Nephron (organoid): ENCODE measurements around the gene PPBP.

ENCODE experiments used
- H3K27ac Mint-ChIP-seq, 3 experiments: 2 replicates each; pipeline ENCODE4 v1.8.0; 2020; ENCODE audit warnings: mixed read lengths in 3 of 3, mild to moderate bottlenecking in 2 of 3, moderate library complexity in 1 of 3
- H3K27me3 Mint-ChIP-seq: 2 replicates; pipeline ENCODE4 v1.8.0; 2021; ENCODE audit warnings: low read depth, mild to moderate bottlenecking, moderate library complexity, mixed read lengths
- H3K36me3 Mint-ChIP-seq: 2 replicates; pipeline ENCODE4 v1.8.0; 2020; ENCODE audit warnings: low read depth, mixed read lengths
- H3K4me1 Mint-ChIP-seq: 2 replicates; pipeline ENCODE4 v1.8.0; 2020; ENCODE audit warnings: mixed read lengths
- H3K4me3 Mint-ChIP-seq, 3 experiments: 2 replicates each; pipeline ENCODE4 v1.8.0; 2020; ENCODE audit warnings: mild to moderate bottlenecking in 3 of 3, mixed read lengths in 3 of 3, moderate library complexity in 2 of 3
- H3K9me3 Mint-ChIP-seq: 2 replicates; pipeline ENCODE4 v1.8.0; 2020; ENCODE audit warnings: mixed read lengths
- CTCF ChIP-seq, 3 experiments: fragments of 200-600 bp; sonication (generic); IDR thresholded peaks; one replicate each; pipeline ENCODE4 v1.5.0; 2021; ENCODE audit warnings: antibody characterized with exemption in 3 of 3; ENCODE audit not compliant: unreplicated experiment in 3 of 3

PPBP gene

GRCh38 chr4:73992050-73992449, 4.1 kb upstream of the PPBP start:
- Mint-ChIP-seq H3K9me3 (no peaks in the 10 kb centered on the region), H3K4me1 (no peaks in the 10 kb centered on the region), H3K27ac (no peak overlapping the region), H3K4me3 (no peak overlapping the region), H3K36me3 (no peaks in the 10 kb centered on the region), H3K27me3 (peaks cover 34% of the 10 kb centered on the region)
- no peak for TF ChIP-seq CTCF (IDR thresholded peaks at IDR 0.05; ENCODE audit: unreplicated experiment in 3 of 3)

DNA sequence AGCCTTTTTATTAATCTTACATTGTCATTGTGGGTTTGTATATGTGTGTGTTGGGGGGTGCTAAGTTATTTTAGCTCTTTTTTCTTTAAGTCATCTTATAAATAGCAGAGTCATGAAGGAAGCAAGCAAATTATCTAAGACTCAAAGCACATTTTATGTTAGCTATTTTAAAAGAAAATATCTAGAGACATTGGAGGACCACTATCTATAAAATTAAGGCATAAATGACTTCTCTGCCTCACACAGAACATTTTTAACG, 3.7 kb upstream of the PPBP start:
- H3K4me1 Mint-ChIP-seq: no peaks in the 10 kb centered on the region
- H3K4me3 Mint-ChIP-seq: no peak overlapping the region
- no peak for TF ChIP-seq CTCF (IDR thresholded peaks at IDR 0.05; ENCODE audit: unreplicated experiment in 3 of 3)
- H3K9me3 Mint-ChIP-seq: no peaks in the 10 kb centered on the region
- no peak overlapping the region for H3K27ac Mint-ChIP-seq
- H3K27me3 Mint-ChIP-seq: peaks cover 33% of the 10 kb centered on the region
- H3K36me3 Mint-ChIP-seq: no peaks in the 10 kb centered on the region

DNA sequence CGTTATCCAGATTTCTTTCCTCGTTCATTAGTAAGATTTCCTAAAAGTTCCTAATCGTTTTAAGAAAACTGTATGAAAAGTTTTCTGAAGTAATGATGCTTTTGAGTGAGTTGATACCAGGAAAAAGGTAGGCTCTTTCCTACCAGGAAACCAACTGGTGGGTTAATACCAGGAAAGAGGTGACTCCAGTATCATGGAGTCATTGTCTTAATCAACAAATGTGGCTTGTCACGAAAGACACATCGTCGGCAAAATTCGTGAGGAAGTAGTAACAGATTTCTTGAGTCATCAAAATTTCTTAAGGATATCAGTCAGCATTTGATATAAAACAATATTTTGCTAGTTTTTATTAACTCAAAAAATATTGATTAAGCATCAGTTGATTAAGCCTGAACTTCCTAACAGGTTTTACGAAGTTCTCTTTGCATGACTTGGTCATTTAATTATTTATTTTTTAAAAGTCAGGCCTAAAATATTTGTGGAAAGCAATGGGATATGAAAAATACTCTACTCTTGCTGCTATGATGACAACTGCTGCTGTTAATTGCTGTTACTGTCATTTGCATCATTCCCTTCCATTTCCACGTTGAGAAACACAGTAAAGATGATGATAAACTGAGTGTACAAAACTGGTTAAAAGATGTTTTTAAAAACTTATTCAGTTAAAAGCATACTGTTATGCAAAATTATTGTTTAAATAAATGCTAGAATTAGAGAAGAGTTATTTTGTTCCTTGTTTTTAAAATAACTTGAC, 3.2 kb upstream of the PPBP start:
- Mint-ChIP-seq H3K4me3 (no peak overlapping the region), H3K36me3 (no peaks in the 10 kb centered on the region), H3K27me3 (peaks cover 30% of the 10 kb centered on the region), H3K4me1 (no peaks in the 10 kb centered on the region), H3K27ac (no peak overlapping the region), H3K9me3 (no peaks in the 10 kb centered on the region)
- TF ChIP-seq CTCF (IDR thresholded peaks at IDR 0.05; ENCODE audit: unreplicated experiment in 3 of 3): no peak

DNA sequence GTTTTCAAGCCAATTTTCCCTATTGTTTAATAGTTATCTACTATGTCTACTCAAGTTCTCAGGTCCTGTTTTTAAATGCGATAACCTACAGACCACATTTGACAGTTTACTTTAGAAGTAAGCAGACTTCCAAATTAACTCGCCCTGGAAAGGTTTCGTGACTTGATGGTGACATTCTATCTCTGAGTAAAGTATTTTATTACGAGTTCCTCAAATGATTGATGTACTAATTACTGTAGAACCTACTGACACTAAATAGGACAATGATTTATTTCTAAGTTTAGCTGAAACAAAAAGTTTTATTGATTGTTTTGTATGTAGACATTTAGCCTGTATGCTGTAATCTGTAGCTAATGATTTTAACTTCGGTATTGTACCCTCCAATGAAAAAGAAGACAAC, 1.9 kb upstream of the PPBP start:
- Mint-ChIP-seq H3K4me3 (no peak overlapping the region), H3K27ac (no peak overlapping the region), H3K27me3 (peaks cover 20% of the 10 kb centered on the region), H3K36me3 (no peaks in the 10 kb centered on the region), H3K9me3 (no peaks in the 10 kb centered on the region), H3K4me1 (no peaks in the 10 kb centered on the region)
- no peak for TF ChIP-seq CTCF (IDR thresholded peaks at IDR 0.05; ENCODE audit: unreplicated experiment in 3 of 3)

DNA sequence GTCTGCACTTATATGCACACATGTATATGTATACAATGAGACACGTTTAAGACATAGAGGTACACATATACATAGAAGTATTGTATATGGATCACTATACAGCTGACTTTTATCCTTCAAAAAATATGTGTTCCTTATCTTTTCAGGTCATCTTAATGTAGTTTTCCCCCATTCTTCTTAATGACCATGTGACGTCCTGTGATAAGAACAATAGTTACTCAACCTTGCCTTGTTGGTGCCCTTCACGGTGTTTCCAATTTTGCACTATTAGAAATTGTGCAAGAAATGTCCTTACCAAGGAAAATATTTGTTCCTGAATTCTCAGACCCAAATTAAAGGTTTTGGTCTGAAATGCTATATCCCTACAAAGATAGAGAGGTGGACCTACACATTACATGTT, 1.0 kb upstream of the PPBP start:
- H3K4me1 Mint-ChIP-seq: no peaks in the 10 kb centered on the region
- no peaks in the 10 kb centered on the region for H3K9me3 Mint-ChIP-seq
- no peaks in the 10 kb centered on the region for H3K36me3 Mint-ChIP-seq
- H3K27ac Mint-ChIP-seq: no peak overlapping the region
- no peak overlapping the region for H3K4me3 Mint-ChIP-seq
- no peak for TF ChIP-seq CTCF (IDR thresholded peaks at IDR 0.05; ENCODE audit: unreplicated experiment in 3 of 3)
- peaks cover 11% of the 10 kb centered on the region for H3K27me3 Mint-ChIP-seq

DNA sequence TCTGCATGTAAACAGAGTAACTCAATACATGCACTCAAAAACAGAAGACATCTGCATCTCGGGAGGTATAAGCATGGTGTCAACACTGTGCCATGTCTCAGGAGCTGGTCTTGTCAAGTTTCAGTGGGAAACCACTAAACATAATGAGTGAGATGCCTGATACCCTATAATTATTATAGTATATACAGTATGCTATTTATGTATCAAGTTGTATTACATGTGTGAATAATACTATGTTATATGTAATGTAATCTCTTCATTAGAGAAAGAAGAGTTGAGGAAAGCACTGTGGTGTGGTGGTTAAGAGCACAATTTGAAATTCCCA, 2.5 kb downstream of the PPBP start:
- Mint-ChIP-seq H3K4me3 (no peak overlapping the region), H3K4me1 (no peaks in the 10 kb centered on the region), H3K27me3 (peaks cover 18% of the 10 kb centered on the region), H3K9me3 (no peaks in the 10 kb centered on the region), H3K27ac (no peak overlapping the region), H3K36me3 (no peaks in the 10 kb centered on the region)
- no peak for TF ChIP-seq CTCF (IDR thresholded peaks at IDR 0.05; ENCODE audit: unreplicated experiment in 3 of 3)
